ENCODE data around the gene PLCH1.

Gene PLCH1, protein sequence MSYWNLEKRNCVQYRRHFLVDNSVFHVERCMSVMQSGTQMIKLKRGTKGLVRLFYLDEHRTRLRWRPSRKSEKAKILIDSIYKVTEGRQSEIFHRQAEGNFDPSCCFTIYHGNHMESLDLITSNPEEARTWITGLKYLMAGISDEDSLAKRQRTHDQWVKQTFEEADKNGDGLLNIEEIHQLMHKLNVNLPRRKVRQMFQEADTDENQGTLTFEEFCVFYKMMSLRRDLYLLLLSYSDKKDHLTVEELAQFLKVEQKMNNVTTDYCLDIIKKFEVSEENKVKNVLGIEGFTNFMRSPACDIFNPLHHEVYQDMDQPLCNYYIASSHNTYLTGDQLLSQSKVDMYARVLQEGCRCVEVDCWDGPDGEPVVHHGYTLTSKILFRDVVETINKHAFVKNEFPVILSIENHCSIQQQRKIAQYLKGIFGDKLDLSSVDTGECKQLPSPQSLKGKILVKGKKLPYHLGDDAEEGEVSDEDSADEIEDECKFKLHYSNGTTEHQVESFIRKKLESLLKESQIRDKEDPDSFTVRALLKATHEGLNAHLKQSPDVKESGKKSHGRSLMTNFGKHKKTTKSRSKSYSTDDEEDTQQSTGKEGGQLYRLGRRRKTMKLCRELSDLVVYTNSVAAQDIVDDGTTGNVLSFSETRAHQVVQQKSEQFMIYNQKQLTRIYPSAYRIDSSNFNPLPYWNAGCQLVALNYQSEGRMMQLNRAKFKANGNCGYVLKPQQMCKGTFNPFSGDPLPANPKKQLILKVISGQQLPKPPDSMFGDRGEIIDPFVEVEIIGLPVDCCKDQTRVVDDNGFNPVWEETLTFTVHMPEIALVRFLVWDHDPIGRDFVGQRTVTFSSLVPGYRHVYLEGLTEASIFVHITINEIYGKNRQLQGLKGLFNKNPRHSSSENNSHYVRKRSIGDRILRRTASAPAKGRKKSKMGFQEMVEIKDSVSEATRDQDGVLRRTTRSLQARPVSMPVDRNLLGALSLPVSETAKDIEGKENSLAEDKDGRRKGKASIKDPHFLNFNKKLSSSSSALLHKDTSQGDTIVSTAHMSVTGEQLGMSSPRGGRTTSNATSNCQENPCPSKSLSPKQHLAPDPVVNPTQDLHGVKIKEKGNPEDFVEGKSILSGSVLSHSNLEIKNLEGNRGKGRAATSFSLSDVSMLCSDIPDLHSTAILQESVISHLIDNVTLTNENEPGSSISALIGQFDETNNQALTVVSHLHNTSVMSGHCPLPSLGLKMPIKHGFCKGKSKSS (N-terminal part only)

GRCh38 chr3:155744626-155745324, at the start of gene PLCH1:
PLCH1 (minus strand) TSS chr3:155745071; CDS start chr3:155704224, 40,847 bp downstream.
- DNase-seq = peak; percentile 71

- no peak for DNase-seq
These were observed 47.7 kb upstream of the PLCH1 start for GRCh38 chr3:155792532-155792931.

- DNase-seq = no peak
These were observed 46.3 kb upstream of the PLCH1 start for GRCh38 chr3:155791190-155791589.

- no peak for DNase-seq
These were observed 45.5 kb upstream of the PLCH1 start for GRCh38 chr3:155790272-155790925.

DNA sequence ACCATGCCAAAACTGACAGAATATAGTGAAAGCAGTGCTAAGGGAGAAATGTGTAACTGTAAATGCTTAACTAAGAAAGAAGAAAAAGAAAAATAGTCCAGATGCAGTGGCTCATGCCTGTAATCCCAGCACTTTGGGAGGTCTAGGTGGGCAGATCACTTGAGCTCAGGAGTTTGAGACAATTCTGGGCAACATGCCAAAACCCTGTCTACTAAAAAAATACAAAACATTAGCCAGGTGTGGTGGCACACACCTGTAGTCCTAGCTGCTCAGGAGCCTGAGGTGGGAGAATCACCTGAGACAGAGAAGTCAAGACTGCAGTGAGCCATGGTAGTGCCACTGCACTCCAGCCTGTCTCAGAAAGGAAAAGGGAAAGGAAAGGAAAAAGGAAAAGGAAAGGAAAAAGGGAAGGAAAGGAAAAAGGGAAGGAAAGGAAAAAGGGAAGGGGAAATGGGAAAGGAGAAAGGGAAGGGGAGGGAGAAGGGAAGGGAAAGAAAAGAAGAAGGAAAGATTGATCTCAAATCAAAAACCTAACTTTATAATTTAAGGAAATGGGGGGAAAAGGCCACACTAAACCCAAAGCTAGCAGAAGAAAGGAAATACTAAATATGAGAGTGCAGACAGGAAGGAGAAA, 40.9 kb upstream of the PLCH1 start:
- DNase-seq = peak; percentile 66

DNA sequence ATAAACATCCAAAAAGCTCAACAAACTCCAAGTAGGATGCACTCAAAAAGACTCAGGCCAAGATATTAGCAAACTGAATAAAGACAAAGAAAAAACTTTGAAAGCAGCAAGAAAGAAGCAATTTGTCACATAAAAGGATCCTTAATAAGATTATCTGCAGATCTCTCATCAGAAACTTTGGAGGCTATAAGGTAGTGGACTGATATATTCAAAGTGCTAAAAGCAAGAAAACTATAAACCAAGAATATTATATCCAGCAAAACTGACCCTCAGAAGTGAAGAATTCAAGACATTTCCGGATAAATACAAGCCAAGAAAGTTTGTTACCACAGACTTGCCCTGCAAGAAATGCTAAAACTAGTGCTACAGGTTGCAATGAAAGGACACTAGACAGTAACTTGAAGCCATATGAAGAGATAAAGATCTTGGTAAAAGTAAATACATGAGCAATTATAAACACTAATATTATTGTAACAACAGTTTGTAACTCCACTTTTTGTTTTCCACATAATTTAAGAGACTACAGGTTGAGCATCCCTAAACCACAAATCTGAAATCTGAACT, 37.6 kb upstream of the PLCH1 start:
- no peak for DNase-seq

DNA sequence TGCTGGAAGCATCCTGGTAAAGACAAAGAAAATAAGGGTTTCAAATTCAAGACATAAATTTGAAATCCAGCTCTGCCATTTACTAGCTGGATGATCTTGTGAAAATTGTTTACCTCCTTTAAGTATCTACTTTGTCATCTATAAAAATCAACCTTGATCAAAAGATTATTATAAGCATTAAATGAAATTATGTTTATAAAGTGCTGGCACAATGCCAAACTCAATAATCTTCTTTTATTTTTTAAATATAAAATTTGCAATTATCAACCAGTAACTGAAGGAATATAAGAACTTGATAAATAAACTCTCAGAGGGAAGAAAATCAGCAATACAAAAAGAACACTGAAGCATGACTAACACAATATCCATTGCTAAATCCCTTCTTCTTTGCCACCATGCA, 35.4 kb upstream of the PLCH1 start:
- no peak for DNase-seq

GRCh38 chr3:155778462-155778861, 33.6 kb upstream of the PLCH1 start:
- DNase-seq = no peak

DNA sequence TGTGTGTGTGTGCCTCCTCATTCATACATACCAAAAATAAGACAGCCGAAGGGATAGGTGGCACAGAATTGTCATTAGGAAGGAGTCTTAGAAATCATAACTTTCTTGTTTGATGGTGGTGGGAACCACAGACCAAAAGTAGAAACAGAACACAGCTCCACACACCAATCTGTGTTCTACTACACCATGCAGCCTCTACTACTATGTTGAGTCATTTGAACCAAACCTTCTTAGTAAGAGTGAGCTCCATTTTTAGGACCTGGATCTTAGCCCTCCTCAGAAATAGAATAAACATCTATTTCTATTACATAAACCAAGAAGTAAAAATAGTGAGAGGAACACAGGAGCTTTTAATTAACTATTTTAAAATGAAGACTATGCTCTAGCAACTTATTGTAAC, 27.9 kb upstream of the PLCH1 start:
- DNase-seq = no peak

DNA sequence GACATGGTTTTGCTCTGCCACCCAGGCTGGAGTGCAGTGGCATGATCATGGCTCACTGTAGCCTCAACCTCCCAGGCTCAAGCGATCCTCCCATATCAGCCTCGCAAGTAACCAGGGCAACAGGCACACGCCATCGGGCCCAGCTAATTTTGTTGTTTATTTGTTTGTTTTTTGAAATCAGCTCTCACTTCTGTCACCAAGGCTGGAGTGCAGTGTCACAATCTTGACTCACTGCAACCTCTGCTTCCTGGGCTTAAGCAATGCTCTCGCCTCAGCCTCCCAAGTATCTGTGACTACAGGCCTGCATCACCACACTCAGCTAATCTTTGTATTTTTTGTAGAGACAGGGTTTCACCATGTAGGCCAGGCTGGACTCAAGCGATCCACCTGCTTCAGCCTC, 26.3 kb upstream of the PLCH1 start:
- no peak for DNase-seq

- no peak for DNase-seq
These were observed 21.3 kb upstream of the PLCH1 start for GRCh38 chr3:155766206-155766605.

DNA sequence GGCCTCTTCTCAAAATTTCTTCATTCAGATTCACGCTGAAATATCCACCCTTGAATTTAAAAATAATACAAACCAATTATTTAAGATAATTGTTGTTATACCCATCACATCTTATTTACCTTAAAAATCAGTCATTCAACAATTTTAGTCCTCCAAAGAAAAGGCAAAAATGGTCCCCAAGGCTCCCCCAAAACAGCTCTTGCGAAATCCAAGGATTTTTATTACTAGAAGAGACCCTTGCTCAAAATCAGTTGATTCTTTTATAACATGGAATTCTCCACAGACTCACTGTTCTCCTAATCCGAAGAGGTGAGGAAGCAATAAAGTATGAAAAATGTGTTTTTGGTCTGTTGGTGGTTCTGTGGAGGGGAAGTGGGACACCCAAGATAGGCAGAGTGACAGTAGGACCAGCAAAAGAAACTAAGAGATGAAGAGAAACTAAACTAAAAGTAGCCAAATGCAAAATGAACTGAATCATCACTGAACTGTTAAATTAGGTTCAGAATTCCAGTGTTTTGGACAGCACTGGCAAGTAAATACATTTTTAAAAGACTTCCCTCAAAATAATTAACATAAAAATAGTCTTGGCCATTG, 19.1 kb upstream of the PLCH1 start:
- DNase-seq = no peak

DNA sequence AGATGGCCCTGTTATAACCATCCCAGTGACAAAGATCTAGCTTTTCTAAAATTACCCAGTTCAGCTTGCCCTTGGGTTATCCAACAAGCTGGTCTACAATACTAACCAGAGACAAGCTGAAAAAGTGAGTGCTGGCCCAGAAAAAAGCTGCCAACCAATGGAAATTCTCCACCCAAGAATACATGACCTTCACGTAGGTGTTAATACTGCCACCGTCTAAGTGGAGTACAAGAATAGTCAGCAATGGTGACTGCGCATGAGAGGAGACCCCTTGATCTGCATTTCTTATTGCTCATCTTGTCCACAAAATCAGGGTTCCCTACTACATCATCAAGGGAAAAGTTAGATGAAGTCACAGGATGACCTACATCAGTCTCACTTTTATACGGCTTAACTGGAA, 15.8 kb upstream of the PLCH1 start:
- no peak for DNase-seq

GRCh38 chr3:155757577-155757976, 12.7 kb upstream of the PLCH1 start:
- DNase-seq = no peak

GRCh38 chr3:155753038-155753639, 8.3 kb upstream of the PLCH1 start:
- DNase-seq = peak; percentile 75

DNA sequence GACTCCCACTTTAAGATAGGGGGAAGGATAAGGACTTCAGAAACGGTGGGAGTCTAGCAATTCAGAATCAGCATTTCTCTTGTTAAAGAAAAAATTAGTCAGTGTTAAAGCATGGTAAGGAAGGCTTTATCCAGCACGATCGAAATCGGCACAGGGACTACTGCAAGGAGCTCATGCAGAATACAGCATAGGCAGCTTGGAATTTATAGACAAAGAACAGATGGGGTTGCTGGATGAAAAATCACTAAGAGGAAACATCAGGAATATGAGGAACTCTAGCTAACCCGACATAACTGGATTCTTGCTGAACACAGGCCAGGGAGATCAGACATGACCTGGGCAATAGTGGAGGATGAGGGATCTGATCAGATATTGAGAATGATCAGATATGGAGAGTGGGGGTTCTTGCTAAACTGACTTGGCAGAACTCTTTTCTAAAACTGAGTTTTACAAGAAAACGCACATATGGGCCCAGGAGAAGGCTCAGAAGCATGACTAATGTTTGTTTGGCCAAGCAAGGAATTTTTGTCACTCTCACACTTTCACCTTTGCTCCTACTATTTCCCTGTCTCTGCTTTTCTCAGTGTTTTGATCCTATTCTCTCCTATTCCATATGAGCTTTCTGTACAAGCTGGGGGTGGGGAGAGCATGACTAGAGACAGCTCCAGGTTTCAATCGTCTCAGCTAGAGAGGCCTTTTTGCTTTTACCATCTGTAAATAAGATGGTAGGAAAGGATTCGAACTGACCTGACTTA, 3.9 kb upstream of the PLCH1 start:
- DNase-seq = no peak

DNA sequence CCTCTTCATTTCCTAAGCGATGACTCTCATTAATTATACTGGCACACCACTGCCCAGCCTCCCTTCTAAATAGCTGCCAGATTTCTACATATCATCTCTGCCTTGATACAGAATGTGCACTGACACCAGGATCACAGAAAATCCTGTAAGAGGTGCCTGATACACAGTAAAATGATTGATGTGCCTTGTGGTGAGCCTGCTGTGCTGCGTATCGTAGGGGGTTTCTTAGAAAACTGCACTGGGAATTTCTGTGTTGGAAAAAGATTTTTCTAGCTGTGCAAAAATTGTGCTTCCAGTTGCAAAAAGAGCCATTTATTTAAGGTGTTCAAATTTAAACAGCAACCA, 3.0 kb upstream of the PLCH1 start:
- DNase-seq = no peak

GRCh38 chr3:155747286-155747945, 2.5 kb upstream of the PLCH1 start:
- DNase-seq = no peak

DNA sequence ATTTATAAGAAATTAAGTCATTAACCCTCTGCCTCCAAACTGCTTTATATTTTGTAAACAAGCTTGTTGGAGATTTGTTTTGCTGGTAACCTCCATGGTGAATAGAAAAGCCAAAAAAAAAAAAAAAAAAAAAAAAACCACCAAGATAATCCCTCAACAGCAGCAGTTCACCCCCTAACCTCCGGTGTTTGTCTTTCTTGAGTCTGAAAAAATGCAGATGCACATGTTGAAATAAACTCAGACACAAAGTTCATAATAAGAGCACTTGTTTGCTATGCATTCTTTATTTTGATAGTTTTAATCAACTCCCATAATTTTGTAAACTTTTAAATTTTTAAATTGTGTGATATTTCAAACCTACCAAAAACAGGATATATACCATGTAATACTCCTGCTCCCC, 1.8 kb upstream of the PLCH1 start:
- DNase-seq = no peak
